HepG2 (cell line): ENCODE measurements around the gene PAMR1. TPM values are rescaled to one million over a fixed set of nuclear protein-coding genes. Genes with fewer than 3 reads are reported as not detected.

Experiments used
- FOXO4 ChIP-seq: sonication (generic); formaldehyde crosslinking; conservative IDR thresholded peaks from 2 replicates; pipeline ENCODE4 v1.8.1; 2023; ENCODE audit warnings: missing genetic modification reagents
- MAX ChIP-seq: IDR thresholded peaks from 2 replicates; pipeline ENCODE4 v1.6.1; 2012; ENCODE audit warnings: inconsistent platforms
- ZNF225 ChIP-seq: sonication (generic); formaldehyde crosslinking; IDR thresholded peaks from 2 replicates; pipeline ENCODE4 v1.4.0; 2020; ENCODE audit warnings: mild to moderate bottlenecking, missing genetic modification reagents
- ZNF318 ChIP-seq: sonication (generic); formaldehyde crosslinking; IDR thresholded peaks from 2 replicates; pipeline ENCODE4 v1.4.0; 2020; ENCODE audit warnings: mild to moderate bottlenecking, missing genetic modification reagents
- ZNF7 ChIP-seq: IDR thresholded peaks from 2 replicates; pipeline ENCODE4 v1.6.1; 2016; ENCODE audit warnings: missing biosample characterization, missing genetic modification reagents
- polyA plus RNA-seq, 8 experiments: library from polyadenylated mRNA; depleted of rRNA in 3 of 8; stranded (reverse) in 7 of 8; unstranded in 1 of 8; fragments of >200 nt; fragmentation: Illumina TruSeq in 4 of 8; extraction: Trizol in 4 of 8; gene quantifications; 2 replicates each; pipeline versions ENCODE4 v1.2.1 to v1.2.3, GENCODE V29; 2011 to 2016; ENCODE audit warnings: low read depth in 4 of 8, missing spikeins in 1 of 8, mixed read lengths in 1 of 8; ENCODE audit not compliant: insufficient read depth in 1 of 8
- total RNA-seq, 5 experiments: library from RNA; depleted of rRNA; stranded (reverse); fragments of >200 nt; fragmentation: Illumina TruSeq; extraction: Trizol; gene quantifications; 2 replicates each; pipeline ENCODE4 v1.2.3, GENCODE V29; 2016; ENCODE audit warnings: low read depth in 1 of 5

The PAMR1 gene
- total and polyA plus RNA-seq, 2 of the 13 experiments (the other 11 are each of a cell fraction or from before 2014, with no cell fraction given) = not detected

GRCh38 chr11:35558513-35558912, 33.1 kb upstream of the PAMR1 start (continued):
- TF ChIP-seq ZNF318 (CRISPR knock-in tag) (no peak), FOXO4 (no peak), ZNF225 (no peak), ZNF7 (no peak), MAX (no peak)
- TF ChIP-seq, all 625 proteins: peak for 0
